Measurements from ENCODE around the gene HIPK4.

The HIPK4 gene

GRCh38 chr19:40366697-40367561 is 23.1 kb downstream of the HIPK4 start:
- H3K4me3 ChIP-seq (ENCODE audit: low read depth, low read length), result peak overlapping the region; percentile 56
- in situ Hi-C loops (cut with HindIII; ENCODE audit: low sequenced_read_pairs), result no loop called here
- peak; percentile 61 for DNase-seq (ENCODE audit: low read depth, low spot score)
- no peak for TF ChIP-seq CTCF (IDR thresholded peaks at IDR 0.05; ENCODE audit: low read depth, low read length)

- TF ChIP-seq CTCF (IDR thresholded peaks at IDR 0.05; ENCODE audit: low read depth, low read length), result no peak
- in situ Hi-C loops (cut with HindIII; ENCODE audit: low sequenced_read_pairs), result no loop called here
- H3K4me3 ChIP-seq (ENCODE audit: low read depth, low read length), result peak overlapping the region; percentile 56
- peak; percentile 71 for DNase-seq (ENCODE audit: low read depth, low spot score)
Observed at GRCh38 chr19:40365613-40366401, 24.2 kb downstream of the HIPK4 start.

GRCh38 chr19:40365010-40365409 is 25.0 kb downstream of the HIPK4 start:
- in situ Hi-C loops (cut with HindIII; ENCODE audit: low sequenced_read_pairs), result no loop called here
- no peak for DNase-seq (ENCODE audit: low read depth, low spot score)
- TF ChIP-seq CTCF (IDR thresholded peaks at IDR 0.05; ENCODE audit: low read depth, low read length), result no peak

GRCh38 chr19:40363069-40363468 is 26.9 kb downstream of the HIPK4 start:
- TF ChIP-seq CTCF (IDR thresholded peaks at IDR 0.05; ENCODE audit: low read depth, low read length), result no peak
- in situ Hi-C loops (cut with HindIII; ENCODE audit: low sequenced_read_pairs), result no loop called here
- H3K4me3 ChIP-seq (ENCODE audit: low read depth, low read length), result no peak overlapping the region
- DNase-seq (ENCODE audit: low read depth, low spot score), result no peak

More at GRCh38 chr19:40365010-40365409, 25.0 kb downstream of the HIPK4 start:
- H3K4me3 ChIP-seq (ENCODE audit: low read depth, low read length), result no peak overlapping the region

GRCh38 chr19:40362160-40362559 is 27.8 kb downstream of the HIPK4 start:
- DNase-seq (ENCODE audit: low read depth, low spot score), result no peak
- no peak for TF ChIP-seq CTCF (IDR thresholded peaks at IDR 0.05; ENCODE audit: low read depth, low read length)
- H3K4me3 ChIP-seq (ENCODE audit: low read depth, low read length), result no peak overlapping the region
- in situ Hi-C loops (cut with HindIII; ENCODE audit: low sequenced_read_pairs), result no loop called here

- in situ Hi-C loops (cut with HindIII; ENCODE audit: low sequenced_read_pairs), result no loop called here
- H3K4me3 ChIP-seq (ENCODE audit: low read depth, low read length), result no peak overlapping the region
- TF ChIP-seq CTCF (IDR thresholded peaks at IDR 0.05; ENCODE audit: low read depth, low read length), result no peak
- no peak for DNase-seq (ENCODE audit: low read depth, low spot score)
Observed at GRCh38 chr19:40360708-40361241, 29.2 kb downstream of the HIPK4 start.
